GM23338 (cell line): ENCODE data around the gene DHX36. TPM values are rescaled to one million over a fixed set of nuclear protein-coding genes. Genes with fewer than 3 reads are reported as not detected.

Source experiments
- ATAC-seq: fragments of 200-7000 bp; cut with Tn5 transposase; 3 replicates; pipeline ENCODE4 v1.9.1; 2020
- DNase-seq: peaks from one replicate; pipeline ENCODE4 v3.0.0-alpha.2; 2015; ENCODE audit warnings: low spot score
- H2AFZ ChIP-seq: fragments of 200-600 bp; sonication (generic); 2 replicates; pipeline ENCODE4 v1.8.0; 2016; ENCODE audit warnings: antibody characterized with exemption, mild to moderate bottlenecking, moderate library complexity
- H3F3A ChIP-seq: fragments of 200-600 bp; sonication (generic); replicated peaks from 2 replicates; pipeline ENCODE4 v1.8.0; 2017; ENCODE audit warnings: antibody characterized with exemption, mixed run types, low read depth
- H3K27ac ChIP-seq: fragments of 200-600 bp; sonication (generic); 2 replicates; pipeline ENCODE4 v1.6.1; 2016; ENCODE audit warnings: low read depth
- H3K27me3 ChIP-seq: fragments of 200-600 bp; sonication (generic); 2 replicates; pipeline ENCODE4 v1.8.0; 2016; ENCODE audit warnings: mild to moderate bottlenecking, mixed run types, moderate library complexity; ENCODE audit not compliant: insufficient read depth
- H3K36me3 ChIP-seq: fragments of 200-600 bp; sonication (generic); 2 replicates; pipeline ENCODE4 v1.8.0; 2016; ENCODE audit warnings: mild to moderate bottlenecking; ENCODE audit not compliant: insufficient read depth
- H3K4me1 ChIP-seq: fragments of 200-600 bp; sonication (generic); 2 replicates; pipeline ENCODE4 v1.8.0; 2016; ENCODE audit warnings: mild to moderate bottlenecking, moderate library complexity; ENCODE audit not compliant: insufficient read depth
- H3K4me2 ChIP-seq: fragments of 200-600 bp; sonication (generic); 2 replicates; pipeline ENCODE4 v1.7.1; 2017; ENCODE audit warnings: mixed run types
- H3K4me3 ChIP-seq: fragments of 200-600 bp; sonication (generic); 2 replicates; pipeline ENCODE4 v1.6.1; 2016; ENCODE audit warnings: mixed run types
- H3K79me2 ChIP-seq: fragments of 200-600 bp; sonication (generic); replicated peaks from 2 replicates; pipeline ENCODE4 v1.8.0; 2017; ENCODE audit warnings: mild to moderate bottlenecking; ENCODE audit not compliant: insufficient read depth
- H3K9me2 ChIP-seq: fragments of 200-600 bp; sonication (generic); 2 replicates; pipeline ENCODE4 v1.8.0; 2017; ENCODE audit not compliant: insufficient read depth
- H4K20me1 ChIP-seq: fragments of 200-600 bp; sonication (generic); replicated peaks from 2 replicates; pipeline ENCODE4 v1.8.0; 2017; ENCODE audit warnings: mild to moderate bottlenecking; ENCODE audit not compliant: insufficient read depth
- H3K27ac Mint-ChIP-seq: 2 replicates; pipeline ENCODE4 v1.8.0; 2020; ENCODE audit warnings: inconsistent platforms, mild to moderate bottlenecking, moderate library complexity, mixed read lengths
- H3K27me3 Mint-ChIP-seq: 3 replicates; pipeline ENCODE4 v1.8.0; 2022; ENCODE audit warnings: low read depth, mild to moderate bottlenecking, moderate library complexity, mixed read lengths, inconsistent platforms; ENCODE audit not compliant: insufficient read depth, poor library complexity
- H3K36me3 Mint-ChIP-seq: 3 replicates; pipeline ENCODE4 v1.8.0; 2021; ENCODE audit warnings: low read depth, mild to moderate bottlenecking, inconsistent platforms, moderate library complexity, mixed read lengths
- H3K4me1 Mint-ChIP-seq: 3 replicates; pipeline ENCODE4 v1.8.0; 2020; ENCODE audit warnings: mild to moderate bottlenecking, inconsistent platforms, mixed read lengths
- H3K4me3 Mint-ChIP-seq: 3 replicates; pipeline ENCODE4 v1.8.0; 2021; ENCODE audit warnings: moderate library complexity, mild to moderate bottlenecking, inconsistent platforms, mixed read lengths
- H3K9me3 Mint-ChIP-seq: 3 replicates; pipeline ENCODE4 v1.8.0; 2020; ENCODE audit warnings: moderate library complexity, mild to moderate bottlenecking, inconsistent platforms, mixed read lengths
- CREB1 ChIP-seq: fragments of 250-450 bp; sonication (Bioruptor Pico); IDR thresholded peaks from 2 replicates; pipeline ENCODE4 v1.5.0; 2020; ENCODE audit warnings: low read depth, mild to moderate bottlenecking, moderate library complexity
- EZH2 ChIP-seq: fragments of 200-600 bp; sonication (generic); IDR thresholded peaks from one replicate; pipeline ENCODE4 v1.8.0; 2017; ENCODE audit warnings: antibody characterized with exemption, mild to moderate bottlenecking, low read depth; ENCODE audit not compliant: unreplicated experiment
- EZH2phosphoT487 ChIP-seq: fragments of 200-600 bp; sonication (generic); IDR thresholded peaks from one replicate; pipeline ENCODE4 v1.8.1; 2018; ENCODE audit warnings: antibody characterized with exemption; ENCODE audit not compliant: unreplicated experiment
- NANOG ChIP-seq: IDR thresholded peaks from 2 replicates; pipeline ENCODE4 v1.6.1; 2016; ENCODE audit warnings: antibody characterized with exemption, borderline replicate concordance
- POLR2AphosphoS5 ChIP-seq: IDR thresholded peaks from 2 replicates; pipeline ENCODE4 v1.6.1; 2016; ENCODE audit warnings: antibody characterized with exemption, low read depth
- STAT1 ChIP-seq: IDR thresholded peaks from one replicate; pipeline ENCODE4 v1.6.1; 2016; ENCODE audit warnings: antibody characterized with exemption; ENCODE audit not compliant: unreplicated experiment
- ZNF114 ChIP-seq: fragments of 250-450 bp; sonication (Bioruptor Pico); IDR thresholded peaks from 2 replicates; pipeline ENCODE4 v1.5.0; 2020; ENCODE audit warnings: mild to moderate bottlenecking, moderate library complexity
- polyA plus RNA-seq: library from polyadenylated mRNA; unstranded; fragments of >200 nt; fragmentation: Nextera tagmentation; extraction: Ambion mirVana; gene quantifications from 2 replicates; pipeline ENCODE4 v1.2.1, GENCODE V29; 2016
- total RNA-seq: library from RNA; depleted of rRNA; stranded (reverse); fragments of >200 nt; shearing (Covaris generic); gene quantifications from 2 replicates; pipeline ENCODE4 v1.2.3, GENCODE V29; 2014
- TF ChIP-seq, protein P1 (sequence below), 2 experiments: fragments of 200-600 bp in 1 of 2; sonication (generic) in 1 of 2; conservative IDR thresholded peaks; 2 replicates each; pipeline versions ENCODE4 v1.5.1 to v1.6.1; 2016 to 2017; ENCODE audit warnings: antibody characterized with exemption in 2 of 2, low read depth in 2 of 2, mild to moderate bottlenecking in 2 of 2, moderate library complexity in 1 of 2
- TF ChIP-seq, protein P2 (sequence below): IDR thresholded peaks from one replicate; pipeline ENCODE4 v1.6.1; 2018; ENCODE audit warnings: antibody characterized with exemption; ENCODE audit not compliant: unreplicated experiment
- TF ChIP-seq, protein P3 (sequence below): IDR thresholded peaks from 2 replicates; pipeline ENCODE4 v1.6.1; 2016; ENCODE audit warnings: antibody characterized with exemption
- TF ChIP-seq, protein P4 (sequence below): fragments of 250-450 bp; sonication (Bioruptor Pico); IDR thresholded peaks from 2 replicates; pipeline ENCODE4 v1.5.0; 2020; ENCODE audit warnings: mild to moderate bottlenecking, moderate library complexity

Gene DHX36
- total and polyA plus RNA-seq, 2 experiments from 2014 or later: 103 to 110 TPM

DNA sequence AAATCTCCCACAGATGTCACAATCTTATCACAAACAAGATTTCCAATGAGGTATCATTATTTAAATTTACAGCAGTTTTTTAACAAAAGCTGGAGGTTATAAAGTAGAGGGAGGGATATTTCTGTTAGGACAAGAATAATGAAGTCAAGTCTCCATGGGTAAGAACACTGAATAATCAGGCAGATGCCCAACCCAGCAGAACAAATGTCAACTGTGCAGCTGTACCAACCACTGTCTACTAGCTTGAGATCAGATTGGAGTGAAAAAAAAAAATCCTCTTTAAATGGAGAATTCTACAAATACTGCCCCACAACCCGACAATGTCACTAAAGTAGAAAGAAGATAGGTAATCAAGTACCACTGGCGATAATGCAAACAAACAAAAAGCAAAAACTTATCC, 30.3 kb downstream of the DHX36 start (continued):
- TF ChIP-seq, protein P1, sequence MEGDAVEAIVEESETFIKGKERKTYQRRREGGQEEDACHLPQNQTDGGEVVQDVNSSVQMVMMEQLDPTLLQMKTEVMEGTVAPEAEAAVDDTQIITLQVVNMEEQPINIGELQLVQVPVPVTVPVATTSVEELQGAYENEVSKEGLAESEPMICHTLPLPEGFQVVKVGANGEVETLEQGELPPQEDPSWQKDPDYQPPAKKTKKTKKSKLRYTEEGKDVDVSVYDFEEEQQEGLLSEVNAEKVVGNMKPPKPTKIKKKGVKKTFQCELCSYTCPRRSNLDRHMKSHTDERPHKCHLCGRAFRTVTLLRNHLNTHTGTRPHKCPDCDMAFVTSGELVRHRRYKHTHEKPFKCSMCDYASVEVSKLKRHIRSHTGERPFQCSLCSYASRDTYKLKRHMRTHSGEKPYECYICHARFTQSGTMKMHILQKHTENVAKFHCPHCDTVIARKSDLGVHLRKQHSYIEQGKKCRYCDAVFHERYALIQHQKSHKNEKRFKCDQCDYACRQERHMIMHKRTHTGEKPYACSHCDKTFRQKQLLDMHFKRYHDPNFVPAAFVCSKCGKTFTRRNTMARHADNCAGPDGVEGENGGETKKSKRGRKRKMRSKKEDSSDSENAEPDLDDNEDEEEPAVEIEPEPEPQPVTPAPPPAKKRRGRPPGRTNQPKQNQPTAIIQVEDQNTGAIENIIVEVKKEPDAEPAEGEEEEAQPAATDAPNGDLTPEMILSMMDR (conservative IDR thresholded peaks at IDR 0.05; ENCODE audit: low read depth in 2 of 2): no peak
- TF ChIP-seq, protein P2, sequence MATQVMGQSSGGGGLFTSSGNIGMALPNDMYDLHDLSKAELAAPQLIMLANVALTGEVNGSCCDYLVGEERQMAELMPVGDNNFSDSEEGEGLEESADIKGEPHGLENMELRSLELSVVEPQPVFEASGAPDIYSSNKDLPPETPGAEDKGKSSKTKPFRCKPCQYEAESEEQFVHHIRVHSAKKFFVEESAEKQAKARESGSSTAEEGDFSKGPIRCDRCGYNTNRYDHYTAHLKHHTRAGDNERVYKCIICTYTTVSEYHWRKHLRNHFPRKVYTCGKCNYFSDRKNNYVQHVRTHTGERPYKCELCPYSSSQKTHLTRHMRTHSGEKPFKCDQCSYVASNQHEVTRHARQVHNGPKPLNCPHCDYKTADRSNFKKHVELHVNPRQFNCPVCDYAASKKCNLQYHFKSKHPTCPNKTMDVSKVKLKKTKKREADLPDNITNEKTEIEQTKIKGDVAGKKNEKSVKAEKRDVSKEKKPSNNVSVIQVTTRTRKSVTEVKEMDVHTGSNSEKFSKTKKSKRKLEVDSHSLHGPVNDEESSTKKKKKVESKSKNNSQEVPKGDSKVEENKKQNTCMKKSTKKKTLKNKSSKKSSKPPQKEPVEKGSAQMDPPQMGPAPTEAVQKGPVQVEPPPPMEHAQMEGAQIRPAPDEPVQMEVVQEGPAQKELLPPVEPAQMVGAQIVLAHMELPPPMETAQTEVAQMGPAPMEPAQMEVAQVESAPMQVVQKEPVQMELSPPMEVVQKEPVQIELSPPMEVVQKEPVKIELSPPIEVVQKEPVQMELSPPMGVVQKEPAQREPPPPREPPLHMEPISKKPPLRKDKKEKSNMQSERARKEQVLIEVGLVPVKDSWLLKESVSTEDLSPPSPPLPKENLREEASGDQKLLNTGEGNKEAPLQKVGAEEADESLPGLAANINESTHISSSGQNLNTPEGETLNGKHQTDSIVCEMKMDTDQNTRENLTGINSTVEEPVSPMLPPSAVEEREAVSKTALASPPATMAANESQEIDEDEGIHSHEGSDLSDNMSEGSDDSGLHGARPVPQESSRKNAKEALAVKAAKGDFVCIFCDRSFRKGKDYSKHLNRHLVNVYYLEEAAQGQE: no peak
- TF ChIP-seq STAT1: no peak
- TF ChIP-seq EZH2: no peak
- TF ChIP-seq, protein P3, sequence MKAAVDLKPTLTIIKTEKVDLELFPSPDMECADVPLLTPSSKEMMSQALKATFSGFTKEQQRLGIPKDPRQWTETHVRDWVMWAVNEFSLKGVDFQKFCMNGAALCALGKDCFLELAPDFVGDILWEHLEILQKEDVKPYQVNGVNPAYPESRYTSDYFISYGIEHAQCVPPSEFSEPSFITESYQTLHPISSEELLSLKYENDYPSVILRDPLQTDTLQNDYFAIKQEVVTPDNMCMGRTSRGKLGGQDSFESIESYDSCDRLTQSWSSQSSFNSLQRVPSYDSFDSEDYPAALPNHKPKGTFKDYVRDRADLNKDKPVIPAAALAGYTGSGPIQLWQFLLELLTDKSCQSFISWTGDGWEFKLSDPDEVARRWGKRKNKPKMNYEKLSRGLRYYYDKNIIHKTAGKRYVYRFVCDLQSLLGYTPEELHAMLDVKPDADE: no peak

DNA sequence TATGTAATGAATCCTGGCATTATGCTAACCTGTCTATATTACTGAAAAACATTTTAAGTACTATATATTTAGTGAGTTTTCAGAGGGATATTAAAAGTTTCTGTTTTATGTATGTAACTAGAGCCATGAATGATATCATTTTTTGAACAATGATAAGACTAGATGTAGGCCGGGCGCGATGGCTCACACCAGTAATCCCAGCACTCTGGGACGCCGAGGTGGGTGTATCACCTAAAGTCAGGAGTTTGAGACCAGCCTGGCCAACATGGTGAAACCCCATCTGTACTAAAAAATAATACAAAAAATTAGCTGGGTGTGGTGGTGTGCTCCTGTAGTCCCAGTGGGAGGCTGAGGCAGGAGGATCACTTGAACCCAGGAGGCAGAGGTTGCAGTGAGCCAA, 34.1 kb downstream of the DHX36 start:
- H3K4me3 ChIP-seq: no peak overlapping the region
- no peak overlapping the region for H2AFZ ChIP-seq
- H3K4me3 Mint-ChIP-seq: no peak overlapping the region
- H3K27me3 ChIP-seq: no peaks in the 10 kb centered on the region
- H3K79me2 ChIP-seq: no peaks in the 10 kb centered on the region
- no peak for DNase-seq
- peaks cover 62% of the 10 kb centered on the region for H3K36me3 ChIP-seq
- no peaks in the 10 kb centered on the region for H3F3A ChIP-seq
- H3K9me3 Mint-ChIP-seq: no peaks in the 10 kb centered on the region
- no peak overlapping the region for H3K4me2 ChIP-seq
- H3K36me3 Mint-ChIP-seq: peaks cover 83% of the 10 kb centered on the region
- no peaks in the 10 kb centered on the region; the same call in 1 of the 2 replicates for H4K20me1 ChIP-seq
- no peak overlapping the region for H3K27ac Mint-ChIP-seq
- H3K4me1 ChIP-seq: no peaks in the 10 kb centered on the region
- no peaks in the 10 kb centered on the region for H3K4me1 Mint-ChIP-seq
- TF ChIP-seq EZH2phosphoT487: no peak
- no peak for TF ChIP-seq NANOG
- no peak for TF ChIP-seq CREB1 (CRISPR knock-in tag)
- TF ChIP-seq, protein P3: no peak
- TF ChIP-seq POLR2AphosphoS5: no peak
- TF ChIP-seq ZNF114 (CRISPR knock-in tag): no peak
- TF ChIP-seq, protein P4, sequence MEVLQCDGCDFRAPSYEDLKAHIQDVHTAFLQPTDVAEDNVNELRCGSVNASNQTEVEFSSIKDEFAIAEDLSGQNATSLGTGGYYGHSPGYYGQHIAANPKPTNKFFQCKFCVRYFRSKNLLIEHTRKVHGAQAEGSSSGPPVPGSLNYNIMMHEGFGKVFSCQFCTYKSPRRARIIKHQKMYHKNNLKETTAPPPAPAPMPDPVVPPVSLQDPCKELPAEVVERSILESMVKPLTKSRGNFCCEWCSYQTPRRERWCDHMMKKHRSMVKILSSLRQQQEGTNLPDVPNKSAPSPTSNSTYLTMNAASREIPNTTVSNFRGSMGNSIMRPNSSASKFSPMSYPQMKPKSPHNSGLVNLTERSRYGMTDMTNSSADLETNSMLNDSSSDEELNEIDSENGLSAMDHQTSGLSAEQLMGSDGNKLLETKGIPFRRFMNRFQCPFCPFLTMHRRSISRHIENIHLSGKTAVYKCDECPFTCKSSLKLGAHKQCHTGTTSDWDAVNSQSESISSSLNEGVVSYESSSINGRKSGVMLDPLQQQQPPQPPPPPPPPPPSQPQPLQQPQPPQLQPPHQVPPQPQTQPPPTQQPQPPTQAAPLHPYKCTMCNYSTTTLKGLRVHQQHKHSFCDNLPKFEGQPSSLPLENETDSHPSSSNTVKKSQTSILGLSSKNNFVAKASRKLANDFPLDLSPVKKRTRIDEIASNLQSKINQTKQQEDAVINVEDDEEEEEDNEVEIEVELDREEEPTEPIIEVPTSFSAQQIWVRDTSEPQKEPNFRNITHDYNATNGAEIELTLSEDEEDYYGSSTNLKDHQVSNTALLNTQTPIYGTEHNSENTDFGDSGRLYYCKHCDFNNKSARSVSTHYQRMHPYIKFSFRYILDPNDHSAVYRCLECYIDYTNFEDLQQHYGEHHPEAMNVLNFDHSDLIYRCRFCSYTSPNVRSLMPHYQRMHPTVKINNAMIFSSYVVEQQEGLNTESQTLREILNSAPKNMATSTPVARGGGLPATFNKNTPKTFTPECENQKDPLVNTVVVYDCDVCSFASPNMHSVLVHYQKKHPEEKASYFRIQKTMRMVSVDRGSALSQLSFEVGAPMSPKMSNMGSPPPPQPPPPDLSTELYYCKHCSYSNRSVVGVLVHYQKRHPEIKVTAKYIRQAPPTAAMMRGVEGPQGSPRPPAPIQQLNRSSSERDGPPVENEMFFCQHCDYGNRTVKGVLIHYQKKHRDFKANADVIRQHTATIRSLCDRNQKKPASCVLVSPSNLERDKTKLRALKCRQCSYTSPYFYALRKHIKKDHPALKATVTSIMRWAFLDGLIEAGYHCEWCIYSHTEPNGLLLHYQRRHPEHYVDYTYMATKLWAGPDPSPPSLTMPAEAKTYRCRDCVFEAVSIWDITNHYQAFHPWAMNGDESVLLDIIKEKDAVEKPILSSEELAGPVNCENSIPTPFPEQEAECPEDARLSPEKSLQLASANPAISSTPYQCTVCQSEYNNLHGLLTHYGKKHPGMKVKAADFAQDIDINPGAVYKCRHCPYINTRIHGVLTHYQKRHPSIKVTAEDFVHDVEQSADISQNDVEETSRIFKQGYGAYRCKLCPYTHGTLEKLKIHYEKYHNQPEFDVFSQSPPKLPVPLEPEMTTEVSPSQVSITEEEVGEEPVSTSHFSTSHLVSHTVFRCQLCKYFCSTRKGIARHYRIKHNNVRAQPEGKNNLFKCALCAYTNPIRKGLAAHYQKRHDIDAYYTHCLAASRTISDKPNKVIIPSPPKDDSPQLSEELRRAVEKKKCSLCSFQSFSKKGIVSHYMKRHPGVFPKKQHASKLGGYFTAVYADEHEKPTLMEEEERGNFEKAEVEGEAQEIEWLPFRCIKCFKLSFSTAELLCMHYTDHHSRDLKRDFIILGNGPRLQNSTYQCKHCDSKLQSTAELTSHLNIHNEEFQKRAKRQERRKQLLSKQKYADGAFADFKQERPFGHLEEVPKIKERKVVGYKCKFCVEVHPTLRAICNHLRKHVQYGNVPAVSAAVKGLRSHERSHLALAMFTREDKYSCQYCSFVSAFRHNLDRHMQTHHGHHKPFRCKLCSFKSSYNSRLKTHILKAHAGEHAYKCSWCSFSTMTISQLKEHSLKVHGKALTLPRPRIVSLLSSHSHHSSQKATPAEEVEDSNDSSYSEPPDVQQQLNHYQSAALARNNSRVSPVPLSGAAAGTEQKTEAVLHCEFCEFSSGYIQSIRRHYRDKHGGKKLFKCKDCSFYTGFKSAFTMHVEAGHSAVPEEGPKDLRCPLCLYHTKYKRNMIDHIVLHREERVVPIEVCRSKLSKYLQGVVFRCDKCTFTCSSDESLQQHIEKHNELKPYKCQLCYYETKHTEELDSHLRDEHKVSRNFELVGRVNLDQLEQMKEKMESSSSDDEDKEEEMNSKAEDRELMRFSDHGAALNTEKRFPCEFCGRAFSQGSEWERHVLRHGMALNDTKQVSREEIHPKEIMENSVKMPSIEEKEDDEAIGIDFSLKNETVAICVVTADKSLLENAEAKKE: no peak
- no peak for TF ChIP-seq EZH2
- ATAC-seq: no peak
- no peaks in the 10 kb centered on the region for H3K9me2 ChIP-seq
- peaks cover 3% of the 10 kb centered on the region for H3K27me3 Mint-ChIP-seq
- H3K27ac ChIP-seq: no peak overlapping the region
